HepG2 (cell line): Measurements from ENCODE around the gene PTGR2. TPM values are rescaled to one million over a fixed set of nuclear protein-coding genes. Genes with fewer than 3 reads are reported as not detected.
"Not testable (repeated sequence)": the region's sequence is repeated elsewhere in the genome, so short reads cannot be mapped to it uniquely, and the experiment has no call there.

ENCODE experiments used
- ATAC-seq: fragments of 200-7000 bp; cut with Tn5 transposase; 3 replicates; pipeline ENCODE4 v1.9.1; 2020; ENCODE audit warnings: mild to moderate bottlenecking, moderate library complexity
- BruUV-seq: library from RNA; stranded (reverse); fragments of 400-500 nt; replicated peaks from 2 replicates; lab custom pipeline; 2021; lab: Mats Ljungman, UMichigan
- CTCF ChIA-PET: fragments of 300-600 bp; formaldehyde crosslinking; extraction: SDS; loops from one replicate; lab custom pipeline; 2021; ENCODE audit warnings: low total read pairs, inconsistent platforms, low intra/inter-chr PET ratio; lab: Yijun Ruan, JAX
- POLR2A ChIA-PET: fragments of 350-600 bp; sonication (Branson Sonifier 250); formaldehyde crosslinking; loops from one replicate; lab custom pipeline; 2020; ENCODE audit warnings: antibody characterized with exemption, inconsistent platforms; lab: Yijun Ruan, JAX
- DNase-seq: peaks from one replicate; pipeline ENCODE4 v3.0.0-alpha.2; 2015; ENCODE audit warnings: low spot score
- FAIRE-seq: peaks from 3 replicates; lab custom pipeline; 2011; peaks lifted over from hg19 to GRCh38; lab: Jason Lieb, UNC
- H2AFZ ChIP-seq: one replicate; pipeline ENCODE4 v1.6.1; 2011; ENCODE audit warnings: low read length, inconsistent platforms
- H3K27ac ChIP-seq: fragments of 300-600 bp; 3 replicates; pipeline ENCODE4 v1.8.0; 2011; ENCODE audit warnings: mixed run types, mild to moderate bottlenecking, mixed read lengths, low read length, inconsistent platforms; ENCODE audit not compliant: insufficient read depth; ENCODE audit errors: extremely low read length
- H3K27me3 ChIP-seq, 2 experiments: fragments of 200-600 bp in 1 of 2; 2 replicates in 1 of 2; 3 replicates in 1 of 2; pipeline versions ENCODE4 v1.6.0 to v1.8.0; 2011; ENCODE audit warnings: low read length in 2 of 2, mild to moderate bottlenecking in 2 of 2, moderate library complexity in 2 of 2, inconsistent platforms in 1 of 2; ENCODE audit not compliant: insufficient read depth in 2 of 2, control insufficient read depth in 1 of 2
- H3K36me3 ChIP-seq, 2 experiments: fragments of 200-600 bp in 1 of 2; replicated peaks in 1 of 2; 2 replicates in 1 of 2; 3 replicates in 1 of 2; pipeline versions ENCODE4 v1.5.1 to v1.8.0; 2011; ENCODE audit warnings: low read length in 2 of 2, inconsistent platforms in 1 of 2; ENCODE audit not compliant: insufficient read depth in 2 of 2, control insufficient read depth in 1 of 2
- H3K4me1 ChIP-seq: 2 replicates; pipeline ENCODE4 v1.5.1; 2012; ENCODE audit warnings: low read length, inconsistent platforms; ENCODE audit not compliant: insufficient read depth
- H3K4me2 ChIP-seq: 2 replicates; pipeline ENCODE4 v1.6.0; 2011; ENCODE audit warnings: low read depth, low read length, inconsistent platforms
- H3K4me3 ChIP-seq, 3 experiments: fragments of 200-600 bp in 1 of 3; sonication (generic), shearing (Covaris generic) in 1 of 3; replicated peaks in 1 of 3; 2 replicates each; pipeline ENCODE4 v1.5.1; 2011 to 2016; ENCODE audit warnings: low read length in 3 of 3, inconsistent platforms in 2 of 3, low read depth in 2 of 3, mild to moderate bottlenecking in 2 of 3, control low read depth in 1 of 3, mixed read lengths in 1 of 3; ENCODE audit not compliant: insufficient read depth in 1 of 3
- H3K79me2 ChIP-seq: one replicate; pipeline ENCODE4 v1.6.1; 2011; ENCODE audit warnings: low read length, inconsistent platforms; ENCODE audit not compliant: insufficient read depth
- H3K9ac ChIP-seq: 2 replicates; pipeline ENCODE4 v1.6.0; 2011; ENCODE audit warnings: mild to moderate bottlenecking, low read depth, low read length, inconsistent platforms; ENCODE audit not compliant: insufficient read depth
- H3K9me3 ChIP-seq: 2 replicates; pipeline ENCODE4 v1.5.1; 2012; ENCODE audit warnings: mild to moderate bottlenecking, low read length
- H4K20me1 ChIP-seq: 2 replicates; pipeline ENCODE4 v1.6.0; 2011; ENCODE audit warnings: inconsistent platforms, mild to moderate bottlenecking, low read length, moderate library complexity; ENCODE audit not compliant: insufficient read depth
- MXI1 ChIP-seq: IDR thresholded peaks from 3 replicates; pipeline ENCODE4 v1.6.1; 2012; ENCODE audit warnings: low read depth, low read length, inconsistent platforms, borderline replicate concordance
- PATZ1 ChIP-seq: sonication (generic); formaldehyde crosslinking; IDR thresholded peaks from 2 replicates; pipeline ENCODE4 v1.4.0; 2020; ENCODE audit warnings: missing genetic modification reagents
- RBFOX2 ChIP-seq: fragments of 200-400 bp; formaldehyde crosslinking; IDR thresholded peaks from 2 replicates; pipeline ENCODE4 v1.6.1; 2017; ENCODE audit warnings: low read depth, mild to moderate bottlenecking, low read length
- RXRA ChIP-seq: sonication (generic); formaldehyde crosslinking; IDR thresholded peaks from 2 replicates; pipeline ENCODE4 v1.5.1; 2020; ENCODE audit warnings: missing genetic modification reagents
- SNAPC4 ChIP-seq: sonication (generic); formaldehyde crosslinking; IDR thresholded peaks from 2 replicates; pipeline ENCODE4 v1.4.0; 2020; ENCODE audit warnings: mild to moderate bottlenecking, missing genetic modification reagents
- ZNF337 ChIP-seq: sonication (generic); formaldehyde crosslinking; IDR thresholded peaks from 2 replicates; pipeline ENCODE4 v1.5.1; 2020; ENCODE audit warnings: missing genetic modification reagents, low read depth, mild to moderate bottlenecking, borderline replicate concordance
- ZNF468 ChIP-seq: sonication (generic); formaldehyde crosslinking; IDR thresholded peaks from 2 replicates; pipeline ENCODE4 v1.8.0; 2022; ENCODE audit warnings: mild to moderate bottlenecking, moderate library complexity, missing genetic modification reagents
- ZNF7 ChIP-seq: IDR thresholded peaks from 2 replicates; pipeline ENCODE4 v1.6.1; 2016; ENCODE audit warnings: missing biosample characterization, missing genetic modification reagents
- ZNF816 ChIP-seq: sonication (generic); formaldehyde crosslinking; IDR thresholded peaks from 2 replicates; pipeline ENCODE4 v1.8.0; 2022; ENCODE audit warnings: missing genetic modification reagents, mild to moderate bottlenecking, borderline replicate concordance
- ZNF879 ChIP-seq: sonication (generic); formaldehyde crosslinking; IDR thresholded peaks from 2 replicates; pipeline ENCODE4 v1.8.1; 2023; ENCODE audit warnings: missing genetic modification reagents
- whole genome bisulfite sequencing: methylation state at CpG from one replicate; pipeline ENCODE4 v1.1.6; 2017; ENCODE audit warnings: low lambda C conversion rate; 5-methylcytosine and 5-hydroxymethylcytosine counted together
- in situ Hi-C: cut with HindIII; loops from 2 replicates; pipeline ENCODE4 v1.10.0; 2017; ENCODE audit warnings: low pct_unique_long_range_greater_than_20kb; ENCODE audit not compliant: extremely low pct_ligation_motif_present
- intact Hi-C: fragments of 100-400 bp; cut with micrococcal nuclease; formaldehyde crosslinking; loops from one replicate; pipeline ENCODE4 v1.10.0; 2022; ENCODE audit not compliant: unreplicated experiment
- polyA plus RNA-seq, 8 experiments: library from polyadenylated mRNA; depleted of rRNA in 3 of 8; stranded (reverse) in 7 of 8; unstranded in 1 of 8; fragments of >200 nt; fragmentation: Illumina TruSeq in 4 of 8; extraction: Trizol in 4 of 8; gene quantifications; 2 replicates each; pipeline versions ENCODE4 v1.2.1 to v1.2.3, GENCODE V29; 2011 to 2016; ENCODE audit warnings: low read depth in 4 of 8, missing spikeins in 1 of 8, mixed read lengths in 1 of 8; ENCODE audit not compliant: insufficient read depth in 1 of 8
- total RNA-seq, 5 experiments: library from RNA; depleted of rRNA; stranded (reverse); fragments of >200 nt; fragmentation: Illumina TruSeq; extraction: Trizol; gene quantifications; 2 replicates each; pipeline ENCODE4 v1.2.3, GENCODE V29; 2016; ENCODE audit warnings: low read depth in 1 of 5

Gene PTGR2
- total and polyA plus RNA-seq, 2 of the 13 experiments (the other 11 are each of a cell fraction or from before 2014, with no cell fraction given): 3.0 to 4.3 TPM

GRCh38 chr14:73894180-73894687 is 42.6 kb downstream of the PTGR2 start:
- ATAC-seq, H3K9ac ChIP-seq, H3K4me3 ChIP-seq, H2AFZ ChIP-seq, POLR2A ChIA-PET, intact Hi-C loops, FAIRE-seq, H4K20me1 ChIP-seq, H3K4me1 ChIP-seq, in situ Hi-C loops, H3K27me3 ChIP-seq, CTCF ChIA-PET, H3K27ac ChIP-seq, H3K4me2 ChIP-seq, BruUV-seq, H3K9me3 ChIP-seq, DNase-seq: not testable (repeated sequence)
- Histone ChIP-seq H3K79me2 (peaks cover 35% of the 10 kb centered on the region), H3K36me3 (peaks cover 16 to 59% of the 10 kb centered on the region in 2 experiments)
- WGBS: 96% methylated on average over 6 of the region's 6 CpGs

- ChIA-PET CTCF (no interaction called here), POLR2A (no interaction called here)
- in situ Hi-C loops (no loop called here), intact Hi-C loops (no loop called here)
- Histone ChIP-seq H3K27ac (no peak overlapping the region), H3K4me1 (no peaks in the 10 kb centered on the region), H4K20me1 (no peaks in the 10 kb centered on the region), H3K9me3 (no peaks in the 10 kb centered on the region), H3K9ac (no peak overlapping the region), H2AFZ (no peak overlapping the region), H3K4me3 (no peak overlapping the region), H3K4me2 (no peak overlapping the region), H3K36me3 (peaks cover 16 to 59% of the 10 kb centered on the region in 2 experiments), H3K27me3 (no peaks in the 10 kb centered on the region), H3K79me2 (peaks cover 20% of the 10 kb centered on the region)
- no peak for FAIRE-seq
- 100% methylated on average over 1 of the region's 1 CpG for WGBS
- no peak for DNase-seq
- BruUV-seq: no TSS peak
- ATAC-seq: no peak
- TF ChIP-seq RXRA: no peak
- TF ChIP-seq ZNF7 (CRISPR knock-in tag): no peak
- TF ChIP-seq RBFOX2: no peak
- no peak for TF ChIP-seq ZNF816 (CRISPR knock-in tag)
- TF ChIP-seq ZNF468 (CRISPR knock-in tag): no peak
- TF ChIP-seq ZNF337: no peak
- TF ChIP-seq SNAPC4: no peak
- TF ChIP-seq PATZ1 (CRISPR knock-in tag): no peak
- no peak for TF ChIP-seq MXI1
- no peak for TF ChIP-seq ZNF879 (CRISPR knock-in tag)
These were observed 44.3 kb downstream of the PTGR2 start for GRCh38 chr14:73895939-73896338.
